HG03342 (cell line): ENCODE results near the gene ADM.
"Not testable (repeated sequence)": the region's sequence is repeated elsewhere in the genome, so short reads cannot be mapped to it uniquely, and the experiment has no call there.

Experiments
- ATAC-seq: cut with Tn5 transposase; IDR thresholded peaks from one replicate; pipeline ENCODE4 v1.9.1; 2021; ENCODE audit warnings: mild to moderate bottlenecking, moderate library complexity; ENCODE audit not compliant: unreplicated experiment

ADM gene

GRCh38 chr11:10304495-10305261 is at the start of gene ADM:
TSS of gene ADM (plus strand) at chr11:10305073. CDS start at chr11:10305701, 628 bp downstream.
- no peak for ATAC-seq

- ATAC-seq, result no peak
Observed at GRCh38 chr11:10255388-10256125, 49.3 kb upstream of the ADM start.

- no peak for ATAC-seq
Observed at GRCh38 chr11:10257478-10257877, 47.4 kb upstream of the ADM start.

GRCh38 chr11:10261821-10262220 is 43.1 kb upstream of the ADM start:
- ATAC-seq, result no peak

GRCh38 chr11:10263929-10264328 is 40.9 kb upstream of the ADM start:
- no peak for ATAC-seq

GRCh38 chr11:10264716-10265115 is 40.2 kb upstream of the ADM start:
- ATAC-seq, result not testable (repeated sequence)

GRCh38 chr11:10265936-10266335 is 38.9 kb upstream of the ADM start:
- no peak for ATAC-seq

GRCh38 chr11:10267821-10268220 is 37.1 kb upstream of the ADM start:
- ATAC-seq, result no peak

GRCh38 chr11:10268746-10269488 is 36.0 kb upstream of the ADM start:
- ATAC-seq, result no peak

GRCh38 chr11:10272132-10272531 is 32.7 kb upstream of the ADM start:
- no peak for ATAC-seq

GRCh38 chr11:10273738-10274137 is 31.1 kb upstream of the ADM start:
- no peak for ATAC-seq

GRCh38 chr11:10274726-10275125 is 30.1 kb upstream of the ADM start:
- ATAC-seq, result no peak

- ATAC-seq, result no peak
Observed at GRCh38 chr11:10275714-10276113, 29.2 kb upstream of the ADM start.

GRCh38 chr11:10282117-10282516 is 22.8 kb upstream of the ADM start:
- ATAC-seq, result no peak

- no peak for ATAC-seq
Observed at GRCh38 chr11:10283991-10284390, 20.9 kb upstream of the ADM start.

GRCh38 chr11:10285148-10285802 is 19.6 kb upstream of the ADM start:
- ATAC-seq, result no peak

- no peak for ATAC-seq
Observed at GRCh38 chr11:10287140-10287539, 17.7 kb upstream of the ADM start.

GRCh38 chr11:10287766-10288715 is 16.8 kb upstream of the ADM start:
- no peak for ATAC-seq

- ATAC-seq, result no peak
Observed at GRCh38 chr11:10288881-10289764, 15.8 kb upstream of the ADM start.
